Middle frontal gyrus (tissue), 1 donor: Measurements from ENCODE around the gene RAPGEF2.
"Not testable (repeated sequence)": the region's sequence is repeated elsewhere in the genome, so short reads cannot be mapped to it uniquely, and the experiment has no call there.

Experiments
- DNase-seq: peaks from one replicate; pipeline ENCODE4 v3.0.0-alpha.2; 2015; ENCODE audit warnings: low spot score; ENCODE audit errors: extremely low spot score

Gene RAPGEF2

DNA sequence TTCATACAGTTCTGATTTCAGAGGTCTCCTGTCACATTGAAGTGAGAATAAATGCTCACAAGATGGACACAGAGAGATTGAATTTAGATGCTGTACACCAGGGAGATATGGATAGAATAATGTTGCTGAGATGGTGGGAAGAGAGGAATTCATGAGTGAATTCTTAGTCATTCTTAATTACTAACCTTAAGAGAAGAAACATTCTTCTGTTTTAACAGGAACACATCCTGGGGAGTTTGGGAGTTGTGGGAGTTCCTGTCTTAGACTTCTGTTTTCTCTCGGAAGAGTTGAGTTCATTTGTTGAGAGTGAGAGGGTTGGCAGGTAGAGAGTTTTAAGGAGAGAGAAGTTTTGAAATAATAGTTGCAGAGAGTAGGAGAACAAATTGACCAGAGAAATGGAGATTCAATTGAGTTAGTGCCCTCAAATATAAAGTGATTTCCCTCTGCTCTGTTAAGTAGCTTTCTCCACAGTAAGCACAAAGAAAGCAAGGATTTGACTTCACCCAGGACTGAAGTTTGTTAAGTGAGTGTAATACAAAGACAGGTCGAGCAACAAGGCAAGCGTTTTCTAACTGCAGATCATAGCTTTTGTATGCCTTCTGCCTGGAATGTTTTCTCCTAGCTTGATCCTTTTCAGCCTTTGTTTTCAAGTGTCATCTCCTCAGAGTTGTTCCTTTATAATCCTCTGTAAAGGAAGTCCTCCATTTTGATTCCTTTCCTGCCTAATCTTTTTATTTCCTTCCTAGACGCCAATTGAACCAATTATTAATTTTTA lies 205.9 kb downstream of the RAPGEF2 start:
- no peak for DNase-seq

DNA sequence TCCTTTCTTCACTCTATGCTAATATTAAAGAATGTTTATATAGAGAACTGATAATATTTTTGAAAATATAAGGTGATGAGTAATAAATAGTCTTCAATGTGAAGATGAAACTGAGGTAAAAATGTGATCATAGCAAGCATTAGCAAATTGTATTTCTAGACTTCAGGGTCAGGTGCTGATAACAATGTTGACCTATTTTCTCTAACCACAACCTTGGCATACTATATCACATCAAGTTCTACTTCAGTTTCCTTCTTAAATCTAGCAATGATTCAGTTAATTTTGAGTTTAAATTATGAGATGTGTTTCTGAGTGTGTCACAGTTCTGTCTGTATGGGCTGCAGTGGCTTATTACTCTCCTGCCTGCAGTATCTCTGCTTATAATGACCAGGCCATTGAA lies 209.4 kb downstream of the RAPGEF2 start:
- no peak for DNase-seq

DNA sequence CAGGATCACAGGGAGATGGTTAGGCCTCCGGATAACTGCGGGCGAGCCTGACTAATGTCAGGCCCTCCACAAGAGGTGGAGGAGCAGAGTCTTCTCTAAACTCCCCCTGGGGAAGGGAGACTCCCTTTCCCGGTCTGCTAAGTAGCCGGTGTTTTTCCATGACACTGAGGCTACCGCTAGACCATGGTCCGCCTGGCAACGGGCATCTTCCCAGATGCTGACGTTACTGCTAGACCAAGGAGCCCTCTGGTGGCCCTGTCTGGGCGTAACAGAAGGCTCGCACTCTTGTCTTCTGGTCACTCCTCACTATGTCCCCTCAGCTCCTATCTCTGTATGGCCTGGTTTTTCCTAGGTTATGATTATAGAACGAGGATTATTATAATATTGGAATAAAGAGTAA lies 213.0 kb downstream of the RAPGEF2 start:
- not testable (repeated sequence) for DNase-seq

DNA sequence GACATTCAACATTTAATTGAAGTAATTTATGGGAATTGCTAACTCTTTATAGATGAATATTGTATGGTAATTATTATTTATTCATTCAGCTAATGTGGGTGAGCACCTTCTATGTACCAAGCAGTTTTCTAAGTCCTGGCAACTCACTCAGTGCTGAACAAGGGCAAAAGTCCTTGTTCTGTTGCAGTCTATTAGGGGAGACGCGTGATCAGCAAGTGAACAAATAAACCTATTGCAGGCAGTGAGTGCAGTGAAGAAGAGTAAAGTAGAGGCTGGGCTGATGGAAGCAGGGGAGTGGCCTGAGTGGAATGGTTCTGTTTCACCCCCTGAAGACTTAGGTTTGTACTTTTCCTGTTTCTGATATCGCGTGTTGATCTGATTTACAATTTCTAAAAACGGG lies 214.3 kb downstream of the RAPGEF2 start:
- no peak for DNase-seq

DNA sequence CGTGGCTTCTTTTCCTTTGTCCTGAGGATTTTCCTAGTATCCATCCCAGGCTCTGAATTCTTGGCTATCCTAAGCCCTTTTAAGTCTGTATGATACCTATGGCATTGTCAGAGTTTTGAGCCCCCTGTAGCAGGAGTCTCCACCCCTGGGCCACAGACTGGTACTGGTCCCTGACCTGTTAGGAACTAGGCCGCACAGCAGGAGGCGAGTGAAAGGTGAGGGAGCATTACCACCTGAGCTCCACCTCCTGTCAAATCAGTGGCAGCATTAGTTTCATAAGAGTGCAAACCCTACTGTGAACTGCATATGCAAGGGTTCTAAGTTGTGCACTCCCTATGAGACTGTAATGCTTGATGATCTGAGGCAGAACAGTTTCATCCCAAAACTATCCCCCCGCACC lies 216.1 kb downstream of the RAPGEF2 start:
- DNase-seq = no peak

DNA sequence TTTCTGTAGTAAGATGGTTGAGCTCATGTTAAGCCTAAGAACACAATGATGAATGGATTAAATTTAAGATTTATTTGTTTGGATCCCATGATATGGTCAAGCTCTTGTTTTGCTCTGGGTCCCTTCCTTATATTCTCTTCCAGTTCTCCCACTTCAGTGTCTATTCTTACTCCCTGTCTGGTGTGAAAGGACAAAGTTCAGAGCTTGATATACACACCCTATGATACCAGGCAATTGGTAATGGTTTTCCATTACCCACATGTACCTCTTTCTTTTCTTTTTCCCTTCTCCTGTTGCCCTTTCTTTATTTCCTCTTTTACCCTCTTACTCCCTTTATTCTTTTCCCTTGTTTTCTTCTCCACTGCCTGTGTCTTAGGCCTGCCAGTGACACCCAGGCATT lies 223.6 kb downstream of the RAPGEF2 start:
- no peak for DNase-seq

DNA sequence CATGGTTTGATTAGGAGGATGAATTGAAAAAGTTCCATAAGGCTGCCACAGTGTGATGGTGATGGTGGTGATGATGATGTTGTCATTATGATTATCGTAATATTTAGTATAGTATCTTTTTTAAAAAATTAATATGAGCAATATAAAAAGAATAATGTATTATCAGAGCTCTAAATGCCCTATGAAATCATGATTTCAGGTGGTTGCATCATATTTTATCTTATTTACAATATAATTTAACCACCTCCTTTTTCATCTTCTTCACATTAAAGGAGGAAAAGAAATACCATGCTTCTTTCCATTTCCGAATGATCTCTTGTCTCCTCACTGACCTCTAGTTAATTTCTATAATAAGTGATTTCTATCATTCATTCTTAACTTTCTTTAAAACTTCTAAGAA lies 225.9 kb downstream of the RAPGEF2 start:
- DNase-seq = no peak

DNA sequence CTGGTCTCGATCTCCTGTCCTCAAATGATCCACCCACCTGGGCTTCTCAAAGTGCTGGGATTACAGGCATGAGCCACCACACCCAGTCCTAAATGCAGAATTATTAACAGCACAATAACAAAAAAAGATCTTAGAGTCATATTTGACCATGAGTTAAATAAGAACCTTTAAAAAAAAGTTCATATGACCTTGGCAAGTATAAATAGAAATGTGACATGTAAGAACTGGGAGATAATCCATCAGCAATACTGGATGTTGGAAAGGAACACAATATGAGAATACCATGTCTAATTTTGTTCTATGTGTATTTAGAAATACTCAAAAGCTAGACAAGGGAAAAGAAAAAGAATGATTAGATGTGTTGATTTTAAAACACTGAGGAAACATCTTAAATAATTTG lies 231.6 kb downstream of the RAPGEF2 start:
- no peak for DNase-seq

DNA sequence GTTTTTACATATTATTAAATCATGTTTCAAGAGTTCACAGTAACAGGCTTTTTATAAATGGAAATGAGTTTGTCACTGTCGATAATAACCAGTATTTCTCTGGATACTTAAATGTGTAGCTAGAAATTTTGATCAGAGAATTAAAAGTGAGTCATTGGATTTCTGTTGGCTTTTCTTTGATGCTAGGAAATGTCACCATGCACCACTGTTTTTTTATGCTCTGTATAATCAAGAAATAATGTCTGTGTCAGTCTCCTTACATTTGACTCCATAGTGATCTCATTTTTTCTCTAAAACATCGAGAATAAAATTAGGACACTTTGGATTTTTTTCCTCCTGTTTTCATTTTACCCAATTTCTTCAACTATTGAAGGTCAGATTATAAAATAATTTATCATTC lies 234.2 kb downstream of the RAPGEF2 start:
- DNase-seq = no peak

DNA sequence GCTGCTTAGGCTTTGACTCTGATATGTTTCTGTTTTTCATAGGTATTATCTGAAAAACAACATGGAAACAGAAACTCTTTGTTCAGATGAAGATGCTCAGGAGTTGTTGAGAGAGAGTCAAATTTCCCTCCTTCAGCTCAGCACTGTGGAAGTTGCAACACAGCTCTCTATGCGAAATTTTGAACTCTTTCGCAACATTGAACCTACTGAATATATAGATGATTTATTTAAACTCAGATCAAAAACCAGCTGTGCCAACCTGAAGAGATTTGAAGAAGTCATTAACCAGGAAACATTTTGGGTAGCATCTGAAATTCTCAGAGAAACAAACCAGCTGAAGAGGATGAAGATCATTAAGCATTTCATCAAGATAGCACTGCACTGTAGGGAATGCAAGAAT lies 238.6 kb downstream of the RAPGEF2 start:
- no peak for DNase-seq

DNA sequence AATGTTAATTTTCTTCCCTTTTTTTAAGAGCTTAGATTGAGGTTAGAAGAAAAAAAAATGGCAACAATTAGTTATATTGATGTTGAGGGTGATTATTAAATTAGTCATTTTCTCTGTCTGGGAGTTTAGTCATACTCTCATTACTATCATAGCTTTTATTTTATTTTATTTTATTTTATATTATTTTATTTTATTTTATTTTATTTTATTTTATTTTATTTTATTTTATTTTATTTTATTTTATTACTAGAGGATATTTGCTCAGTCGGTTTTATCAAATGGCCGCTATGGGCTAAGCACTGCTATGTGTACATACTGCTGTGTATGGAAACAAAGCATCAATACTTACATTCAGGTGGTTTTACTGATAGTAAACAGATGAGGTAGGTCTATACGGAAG lies 239.5 kb downstream of the RAPGEF2 start:
- DNase-seq = no peak

DNA sequence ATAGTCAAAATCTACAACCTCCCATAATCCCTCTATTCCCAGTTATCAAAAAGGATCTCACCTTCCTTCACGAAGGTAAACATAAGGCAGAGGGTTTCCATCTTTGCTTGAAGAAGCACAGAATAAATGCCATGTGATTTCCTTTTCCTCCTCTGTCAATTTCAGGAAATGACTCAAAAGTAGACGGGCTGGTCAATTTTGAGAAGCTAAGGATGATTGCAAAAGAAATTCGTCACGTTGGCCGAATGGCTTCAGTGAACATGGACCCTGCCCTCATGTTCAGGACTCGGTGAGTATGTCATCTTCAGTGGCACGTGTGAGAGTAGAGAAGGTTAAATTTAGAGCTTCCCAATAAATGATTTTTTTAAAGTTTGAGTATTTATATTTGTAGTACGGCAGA lies 240.2 kb downstream of the RAPGEF2 start:
- no peak for DNase-seq

DNA sequence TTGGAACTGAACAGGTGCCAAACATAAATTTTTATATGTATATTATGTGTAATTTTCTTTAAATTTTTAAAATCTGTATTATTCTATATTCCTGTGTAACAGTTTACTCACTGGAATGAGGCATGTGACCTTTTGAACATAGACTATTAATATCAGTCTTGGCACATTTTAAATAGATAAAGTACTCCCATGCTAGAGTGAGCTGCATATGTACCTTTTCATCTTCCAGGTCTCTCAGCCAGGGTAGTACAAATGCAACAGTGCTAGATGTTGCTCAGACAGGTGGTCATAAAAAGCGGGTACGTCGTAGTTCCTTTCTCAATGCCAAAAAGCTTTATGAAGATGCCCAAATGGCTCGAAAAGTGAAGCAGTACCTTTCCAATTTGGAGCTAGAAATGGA lies 242.0 kb downstream of the RAPGEF2 start:
- DNase-seq = no peak

DNA sequence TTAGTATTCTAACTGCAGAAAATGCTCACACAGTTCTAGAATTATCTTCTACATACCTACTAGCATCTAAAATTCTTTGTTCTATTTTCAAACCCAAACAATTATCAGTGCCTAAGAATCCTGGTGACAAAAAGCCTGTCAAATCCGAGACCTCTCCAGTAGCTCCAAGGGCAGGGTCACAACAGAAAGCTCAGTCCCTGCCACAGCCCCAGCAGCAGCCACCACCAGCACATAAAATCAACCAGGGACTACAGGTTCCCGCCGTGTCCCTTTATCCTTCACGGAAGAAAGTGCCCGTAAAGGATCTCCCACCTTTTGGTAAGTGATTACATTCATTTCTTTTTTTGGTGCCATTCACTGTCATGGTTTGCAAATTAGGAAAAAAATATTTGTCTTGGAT lies 243.8 kb downstream of the RAPGEF2 start:
- DNase-seq = no peak

DNA sequence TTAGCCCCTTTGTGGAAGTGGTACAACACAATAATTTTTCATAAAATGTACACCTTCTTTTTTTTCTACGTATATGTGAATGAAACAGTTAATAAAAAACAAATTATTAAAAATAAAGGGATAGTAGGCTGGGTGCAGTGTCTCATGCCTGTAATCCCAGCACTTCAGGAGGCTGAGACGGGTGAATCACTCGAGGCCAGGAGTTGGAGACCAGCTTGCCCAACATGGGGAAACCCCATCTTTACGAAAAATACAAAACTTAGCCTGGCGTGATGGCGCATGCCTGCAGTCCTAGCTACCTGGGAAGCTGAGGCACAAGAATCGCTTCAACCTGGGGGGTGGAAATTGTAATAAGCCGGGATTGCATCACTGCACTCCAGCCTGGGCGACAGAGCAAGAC lies 244.9 kb downstream of the RAPGEF2 start:
- no peak for DNase-seq

DNA sequence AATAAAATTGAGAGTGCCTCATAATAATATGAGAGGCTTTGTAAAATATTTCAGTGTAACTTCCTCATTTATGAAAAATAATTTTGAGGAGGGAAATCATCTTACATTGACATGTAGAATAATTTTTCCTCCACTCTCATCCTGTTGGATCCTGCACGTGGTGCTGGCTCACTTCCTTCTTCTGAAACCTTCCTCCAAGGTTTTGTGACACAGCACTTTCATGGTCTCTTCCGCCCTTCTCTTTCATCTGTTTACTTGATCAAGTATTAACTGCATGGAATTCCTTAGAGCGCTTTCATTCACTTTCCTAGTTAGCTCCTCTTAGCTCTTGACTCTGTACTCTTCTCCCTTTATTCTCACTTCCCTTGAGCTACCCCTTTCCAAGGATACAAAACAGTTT lies 246.5 kb downstream of the RAPGEF2 start:
- no peak for DNase-seq

DNA sequence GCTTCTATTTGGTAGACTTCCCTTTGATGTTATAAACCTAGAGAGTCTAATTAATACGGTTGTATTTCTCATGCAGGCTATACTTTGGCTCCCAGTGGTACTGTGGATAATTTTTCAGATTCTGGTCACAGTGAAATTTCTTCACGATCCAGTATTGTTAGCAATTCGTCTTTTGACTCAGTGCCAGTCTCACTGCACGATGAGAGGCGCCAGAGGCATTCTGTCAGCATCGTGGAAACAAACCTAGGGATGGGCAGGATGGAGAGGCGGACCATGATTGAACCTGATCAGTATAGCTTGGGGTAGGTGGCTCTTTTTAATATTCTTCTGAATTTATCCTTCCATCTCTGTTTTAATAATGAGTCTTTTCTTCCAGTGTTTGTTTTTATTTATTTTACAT lies 249.7 kb downstream of the RAPGEF2 start:
- DNase-seq = no peak

DNA sequence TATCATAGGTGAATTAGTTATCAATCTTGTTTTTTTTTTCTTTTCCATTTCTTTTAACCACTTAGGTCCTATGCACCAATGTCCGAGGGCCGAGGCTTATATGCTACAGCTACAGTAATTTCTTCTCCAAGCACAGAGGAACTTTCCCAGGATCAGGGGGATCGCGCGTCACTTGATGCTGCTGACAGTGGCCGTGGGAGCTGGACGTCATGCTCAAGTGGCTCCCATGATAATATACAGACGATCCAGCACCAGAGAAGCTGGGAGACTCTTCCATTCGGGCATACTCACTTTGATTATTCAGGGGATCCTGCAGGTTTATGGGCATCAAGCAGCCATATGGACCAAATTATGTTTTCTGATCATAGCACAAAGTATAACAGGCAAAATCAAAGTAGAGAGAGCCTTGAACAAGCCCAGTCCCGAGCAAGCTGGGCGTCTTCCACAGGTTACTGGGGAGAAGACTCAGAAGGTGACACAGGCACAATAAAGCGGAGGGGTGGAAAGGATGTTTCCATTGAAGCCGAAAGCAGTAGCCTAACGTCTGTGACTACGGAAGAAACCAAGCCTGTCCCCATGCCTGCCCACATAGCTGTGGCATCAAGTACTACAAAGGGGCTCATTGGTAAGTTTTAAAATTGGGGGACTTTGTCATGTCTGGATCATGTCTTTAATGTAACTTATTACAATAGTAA lies 250.7 kb downstream of the RAPGEF2 start:
- DNase-seq = no peak

DNA sequence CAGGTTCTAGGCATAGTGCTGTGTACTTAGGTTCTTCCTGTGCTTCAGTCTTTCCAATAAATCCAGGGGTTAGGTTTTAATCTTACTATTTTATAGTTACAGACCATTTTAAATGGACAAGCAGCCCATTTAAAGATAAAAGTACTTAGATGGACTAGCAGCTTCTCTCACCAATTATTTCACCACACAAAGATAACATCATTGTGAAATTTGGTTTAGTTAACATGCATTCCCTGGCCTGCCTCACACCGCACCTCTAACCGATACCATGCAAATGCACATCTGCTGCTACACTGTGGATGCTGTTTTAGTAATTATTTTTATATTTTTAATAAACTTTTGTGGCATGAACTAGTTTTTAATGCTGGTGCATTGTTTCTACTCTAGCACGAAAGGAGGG lies 252.6 kb downstream of the RAPGEF2 start:
- DNase-seq = no peak

DNA sequence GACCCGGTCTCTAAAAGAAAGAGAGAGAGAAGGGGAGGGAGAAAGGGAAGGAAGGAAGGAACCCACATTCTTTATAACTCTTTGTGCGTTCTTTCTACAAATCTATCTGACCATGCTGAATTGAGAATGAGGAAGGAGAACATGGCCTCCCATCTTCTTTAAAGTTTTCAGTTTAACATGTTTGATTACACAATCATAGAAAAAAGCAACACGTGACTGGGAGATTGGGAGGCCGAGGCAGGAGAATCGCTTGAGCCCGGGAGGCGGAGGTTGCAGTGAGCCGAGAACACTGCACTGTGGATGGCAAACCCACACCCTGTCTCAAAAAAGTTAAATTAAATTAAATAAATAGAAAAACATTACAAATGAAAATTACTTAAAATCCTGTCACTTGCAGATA lies 254.5 kb downstream of the RAPGEF2 start:
- DNase-seq = no peak

DNA sequence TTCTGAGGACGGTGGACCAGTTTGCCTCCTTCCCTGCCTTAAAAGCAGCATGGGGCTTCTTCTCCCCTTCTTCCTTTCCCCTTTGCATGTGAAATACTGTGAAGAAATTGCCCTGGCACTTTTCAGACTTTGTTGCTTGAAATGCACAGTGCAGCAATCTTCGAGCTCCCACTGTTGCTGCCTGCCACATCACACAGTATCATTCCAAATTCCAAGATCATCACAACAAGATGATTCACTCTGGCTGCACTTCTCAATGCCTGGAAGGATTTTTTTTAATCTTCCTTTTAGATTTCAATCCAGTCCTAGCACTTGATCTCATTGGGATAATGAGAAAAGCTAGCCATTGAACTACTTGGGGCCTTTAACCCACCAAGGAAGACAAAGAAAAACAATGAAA lies 255.3 kb downstream of the RAPGEF2 start:
- peak; percentile 54 for DNase-seq

DNA sequence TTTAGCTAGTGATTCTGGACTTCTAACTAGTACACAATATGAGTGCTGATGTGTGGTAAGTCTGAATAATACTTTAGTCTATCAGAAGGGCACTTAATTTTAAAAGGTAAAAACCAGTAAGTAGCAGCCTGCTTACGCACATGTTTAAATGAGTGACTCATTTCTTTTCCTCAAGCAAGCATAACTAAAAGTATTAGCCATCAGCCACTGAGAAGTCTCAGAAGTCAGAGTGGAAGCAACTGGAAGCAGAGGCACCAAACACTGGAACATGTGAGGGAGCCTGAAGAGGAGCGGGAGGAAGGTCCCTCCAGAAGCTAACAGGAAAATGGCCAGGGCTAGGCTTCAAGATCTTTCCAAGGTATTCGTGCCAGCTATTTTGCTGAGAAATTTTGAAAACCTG lies 257.7 kb downstream of the RAPGEF2 start:
- no peak for DNase-seq

DNA sequence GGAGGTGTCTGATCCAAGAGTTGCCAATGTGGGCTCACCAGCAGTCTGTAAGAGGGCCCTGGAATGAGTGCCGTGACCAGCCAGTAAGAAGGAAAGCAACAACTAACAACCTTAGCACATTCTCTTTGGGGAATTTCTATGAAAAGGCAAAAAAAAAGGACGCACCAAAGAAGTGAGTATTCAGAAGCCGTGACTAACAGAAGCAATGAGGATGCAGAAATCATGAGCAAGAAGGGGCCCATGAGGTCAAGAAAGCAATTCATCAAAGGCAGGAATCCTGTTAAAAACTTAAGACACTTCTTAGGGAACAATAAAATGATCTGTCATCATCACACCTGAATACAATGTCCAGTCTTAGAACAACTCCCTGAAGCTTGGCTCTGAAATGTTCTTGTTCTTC lies 260.5 kb downstream of the RAPGEF2 start:
- no peak for DNase-seq
